CD4-positive, alpha-beta memory T cell (primary cell): Measurements from ENCODE around the gene RGPD3. TPM values are rescaled to one million over a fixed set of nuclear protein-coding genes. Genes with fewer than 3 reads are reported as not detected.
"Not testable (repeated sequence)": the region's sequence is repeated elsewhere in the genome, so short reads cannot be mapped to it uniquely, and the experiment has no call there.

Source experiments
- CTCF ChIA-PET: fragments of 350-600 bp; sonication (Branson Sonifier 250); formaldehyde crosslinking; loops from one replicate; lab custom pipeline; 2021; ENCODE audit warnings: inconsistent platforms; ENCODE audit not compliant: partially characterized antibody; lab: Charles Lee
- POLR2A ChIA-PET: fragments of 350-600 bp; sonication (Branson Sonifier 250); formaldehyde crosslinking; loops from one replicate; lab custom pipeline; 2021; ENCODE audit not compliant: partially characterized antibody; lab: Charles Lee
- DNase-seq, 5 donors: peaks; one replicate each; pipeline versions ENCODE4 v3.0.0 to v3.0.0-alpha.2; 2020 to 2022; ENCODE audit warnings: mixed read lengths in 1 of 5
- H3K27ac ChIP-seq: one replicate; pipeline ENCODE4 v1.7.0; 2013; ENCODE audit warnings: low read depth, low read length
- H3K27me3 ChIP-seq: 2 replicates; pipeline ENCODE4 v1.7.0; 2013; ENCODE audit warnings: mild to moderate bottlenecking, low read length, moderate library complexity; ENCODE audit not compliant: insufficient read depth
- H3K36me3 ChIP-seq: 2 replicates; pipeline ENCODE4 v1.7.0; 2013; ENCODE audit warnings: mild to moderate bottlenecking, low read length, moderate library complexity; ENCODE audit not compliant: insufficient read depth
- H3K4me1 ChIP-seq: 2 replicates; pipeline ENCODE4 v1.7.0; 2013; ENCODE audit warnings: mild to moderate bottlenecking, low read length, moderate library complexity; ENCODE audit not compliant: insufficient read depth
- H3K4me3 ChIP-seq, 2 donors: one replicate each; pipeline ENCODE4 v1.7.0; 2013; ENCODE audit warnings: low read length in 2 of 2, mild to moderate bottlenecking in 1 of 2
- H3K9me3 ChIP-seq, 2 donors: one replicate each; pipeline ENCODE4 v1.7.0; 2013; ENCODE audit warnings: low read length in 2 of 2, control low read depth in 1 of 2; ENCODE audit not compliant: control insufficient read depth in 1 of 2
- H3K27ac Mint-ChIP-seq, 7 donors: one replicate each; pipeline ENCODE4 v1.8.0; 2020 to 2021; ENCODE audit warnings: mixed read lengths in 7 of 7, mild to moderate bottlenecking in 6 of 7, inconsistent platforms in 3 of 7, moderate library complexity in 3 of 7
- H3K27me3 Mint-ChIP-seq, 2 donors: one replicate each; pipeline ENCODE4 v1.8.0; 2020 to 2021; ENCODE audit warnings: mixed read lengths in 2 of 2
- H3K36me3 Mint-ChIP-seq, 2 donors: one replicate each; pipeline ENCODE4 v1.8.0; 2020 to 2021; ENCODE audit warnings: mixed read lengths in 2 of 2, inconsistent platforms in 1 of 2, mild to moderate bottlenecking in 1 of 2
- H3K4me1 Mint-ChIP-seq, 4 donors: one replicate each; pipeline ENCODE4 v1.8.0; 2020 to 2021; ENCODE audit warnings: mixed read lengths in 4 of 4, mild to moderate bottlenecking in 1 of 4
- H3K4me3 Mint-ChIP-seq, 8 donors: one replicate each; pipeline ENCODE4 v1.8.0; 2020 to 2021; ENCODE audit warnings: mixed read lengths in 8 of 8, mild to moderate bottlenecking in 7 of 8, moderate library complexity in 6 of 8, inconsistent platforms in 3 of 8
- H3K9me3 Mint-ChIP-seq, 8 donors: one replicate each; pipeline ENCODE4 v1.8.0; 2020 to 2021; ENCODE audit warnings: mixed read lengths in 8 of 8, mild to moderate bottlenecking in 5 of 8, inconsistent platforms in 3 of 8, moderate library complexity in 1 of 8
- intact Hi-C: fragments of 100-400 bp; cut with micrococcal nuclease; formaldehyde crosslinking; loops from one replicate; pipeline ENCODE4 v1.15.1; 2023
- polyA plus RNA-seq, 2 donors: library from polyadenylated mRNA; unstranded; fragments of 300-500 nt; fragmentation: Illumina TruSeq; gene quantifications; one replicate each; pipeline ENCODE4 v1.2.3, GENCODE V29; 2021
- total RNA-seq, 2 experiments: library from RNA; stranded (reverse); gene quantifications; one replicate each; pipeline ENCODE4 v1.2.3, GENCODE V29; 2021

The RGPD3 gene
- total RNA-seq (under 1 TPM; 0.44 to 0.47 TPM), polyA plus RNA-seq (not detected)

GRCh38 chr2:106468107-106468506 lies at the start of gene RGPD3:
RGPD3 (minus strand) TSS chr2:106468413; CDS start chr2:106468288, 125 bp downstream.
- H3K9me3 ChIP-seq, H3K27ac ChIP-seq, H3K4me3 ChIP-seq, POLR2A ChIA-PET, H3K27me3 Mint-ChIP-seq, H3K4me1 Mint-ChIP-seq, intact Hi-C loops, CTCF ChIA-PET, H3K36me3 ChIP-seq, H3K27ac Mint-ChIP-seq, H3K9me3 Mint-ChIP-seq, H3K36me3 Mint-ChIP-seq, H3K4me3 Mint-ChIP-seq, H3K4me1 ChIP-seq, H3K27me3 ChIP-seq, DNase-seq: not testable (repeated sequence)

GRCh38 chr2:106517329-106517728 lies 49.1 kb upstream of the RGPD3 start:
- peaks cover 0 to 2% (median under 1%) of the 10 kb centered on the region in 4 donors for H3K4me1 Mint-ChIP-seq
- no peak overlapping the region for H3K4me3 Mint-ChIP-seq
- Histone ChIP-seq H3K27me3 (no peaks in the 10 kb centered on the region), H3K27ac (no peak overlapping the region), H3K4me1 (no peaks in the 10 kb centered on the region), H3K4me3 (no peak overlapping the region), H3K36me3 (no peaks in the 10 kb centered on the region), H3K9me3 (no peaks in the 10 kb centered on the region)
- DNase-seq = no peak
- no peak overlapping the region for H3K27ac Mint-ChIP-seq
- ChIA-PET POLR2A (no interaction called here), CTCF (no interaction called here)
- intact Hi-C loops = no loop called here
- H3K27me3 Mint-ChIP-seq = peaks cover 0 to 4% of the 10 kb centered on the region in 2 donors
- no peaks in the 10 kb centered on the region for H3K36me3 Mint-ChIP-seq
- no peaks in the 10 kb centered on the region for H3K9me3 Mint-ChIP-seq

GRCh38 chr2:106516864-106517263 lies 48.7 kb upstream of the RGPD3 start:
- H3K4me3 Mint-ChIP-seq = no peak overlapping the region
- no peaks in the 10 kb centered on the region for H3K27me3 ChIP-seq
- no peaks in the 10 kb centered on the region for H3K36me3 Mint-ChIP-seq
- H3K4me1 Mint-ChIP-seq = peaks cover 1 to 7% (median 4%) of the 10 kb centered on the region in 4 donors
- intact Hi-C loops = no loop called here
- H3K27ac Mint-ChIP-seq = no peak overlapping the region
- H3K4me1 ChIP-seq = no peaks in the 10 kb centered on the region
- H3K36me3 ChIP-seq = no peaks in the 10 kb centered on the region
- POLR2A ChIA-PET = no interaction called here
- H3K27ac ChIP-seq = no peak overlapping the region
- no peak overlapping the region for H3K4me3 ChIP-seq
- no peak for DNase-seq
- no peaks in the 10 kb centered on the region for H3K9me3 Mint-ChIP-seq
- CTCF ChIA-PET = interaction anchor here (0.8 kb wide), 1 partner anchor 30 kb away, joined by 3 read pairs; no protein-coding TSS in a partner anchor
- H3K9me3 ChIP-seq = no peaks in the 10 kb centered on the region
- H3K27me3 Mint-ChIP-seq = peaks cover 1 to 4% of the 10 kb centered on the region in 2 donors

GRCh38 chr2:106516436-106516835 lies 48.2 kb upstream of the RGPD3 start:
- ChIA-PET POLR2A (no interaction called here), CTCF (interaction anchor here (0.8 kb wide), 1 partner anchor 30 kb away, joined by 3 read pairs; no protein-coding TSS in a partner anchor)
- Histone ChIP-seq H3K27ac (no peak overlapping the region), H3K36me3 (no peaks in the 10 kb centered on the region), H3K4me3 (no peak overlapping the region), H3K27me3 (no peaks in the 10 kb centered on the region), H3K4me1 (no peaks in the 10 kb centered on the region), H3K9me3 (no peaks in the 10 kb centered on the region)
- Mint-ChIP-seq H3K9me3 (no peaks in the 10 kb centered on the region), H3K36me3 (no peaks in the 10 kb centered on the region), H3K27ac (no peak overlapping the region), H3K4me1 (peaks cover 1 to 9% (median 6%) of the 10 kb centered on the region in 4 donors), H3K27me3 (peaks cover 1 to 4% of the 10 kb centered on the region in 2 donors), H3K4me3 (no peak overlapping the region)
- intact Hi-C loops = no loop called here
- no peak for DNase-seq

- H3K4me1 Mint-ChIP-seq, intact Hi-C loops, H3K4me3 Mint-ChIP-seq, H3K9me3 ChIP-seq, H3K27ac Mint-ChIP-seq, H3K27me3 Mint-ChIP-seq, H3K27ac ChIP-seq, H3K27me3 ChIP-seq, H3K36me3 ChIP-seq, H3K9me3 Mint-ChIP-seq, H3K4me1 ChIP-seq, H3K4me3 ChIP-seq, CTCF ChIA-PET, H3K36me3 Mint-ChIP-seq, POLR2A ChIA-PET, DNase-seq: not testable (repeated sequence)
Measured at GRCh38 chr2:106514827-106515226, 46.6 kb upstream of the RGPD3 start.

- H3K27ac Mint-ChIP-seq, H3K27me3 Mint-ChIP-seq, CTCF ChIA-PET, H3K4me1 Mint-ChIP-seq, H3K4me1 ChIP-seq, H3K27me3 ChIP-seq, H3K27ac ChIP-seq, DNase-seq, H3K9me3 ChIP-seq, H3K4me3 Mint-ChIP-seq, POLR2A ChIA-PET, H3K9me3 Mint-ChIP-seq, intact Hi-C loops, H3K36me3 Mint-ChIP-seq, H3K4me3 ChIP-seq, H3K36me3 ChIP-seq: not testable (repeated sequence)
Measured at GRCh38 chr2:106513391-106513790, 45.2 kb upstream of the RGPD3 start.

GRCh38 chr2:106511934-106512333 lies 43.7 kb upstream of the RGPD3 start:
- H3K27me3 ChIP-seq, CTCF ChIA-PET, H3K27me3 Mint-ChIP-seq, H3K4me1 ChIP-seq, POLR2A ChIA-PET, H3K9me3 Mint-ChIP-seq, H3K4me3 ChIP-seq, H3K27ac ChIP-seq, H3K9me3 ChIP-seq, DNase-seq, intact Hi-C loops, H3K36me3 ChIP-seq, H3K36me3 Mint-ChIP-seq, H3K4me1 Mint-ChIP-seq: not testable (repeated sequence)
- Mint-ChIP-seq H3K4me3 (peak overlapping the region in 7 of 8 donors; percentile 43 to 73 (median 68)), H3K27ac (peak overlapping the region in 3 of 7 donors; percentile 42 to 73 (median 65))

- H3K36me3 ChIP-seq, DNase-seq, CTCF ChIA-PET, H3K27me3 Mint-ChIP-seq, H3K4me1 ChIP-seq, H3K9me3 ChIP-seq, H3K4me1 Mint-ChIP-seq, POLR2A ChIA-PET, H3K4me3 ChIP-seq, intact Hi-C loops, H3K27ac ChIP-seq, H3K9me3 Mint-ChIP-seq, H3K27me3 ChIP-seq, H3K36me3 Mint-ChIP-seq: not testable (repeated sequence)
- Mint-ChIP-seq H3K4me3 (peak overlapping the region; percentile 31 to 73 (median 66)), H3K27ac (peak overlapping the region in 2 of 7 donors; percentile 31 to 42)
Measured at GRCh38 chr2:106511476-106511901, 43.3 kb upstream of the RGPD3 start.
